ENCODE data around the gene GABRB1. TPM values are rescaled to one million over a fixed set of nuclear protein-coding genes. Genes with fewer than 3 reads are reported as not detected.

The GABRB1 gene
- total and polyA plus RNA-seq, 2 of the 8 experiments (the other 6 are each of a cell fraction or from before 2014, with no cell fraction given), result 0.22 to 0.38 TPM

GRCh38 chr4:47427935-47428334, 396.6 kb downstream of the GABRB1 start:
- Histone ChIP-seq H2BK15ac (ENCODE audit: low read length) (no peak overlapping the region), H3K79me2 (ENCODE audit: control insufficient read depth in 1 of 2, insufficient read depth in 2 of 2, low read length in 2 of 2) (no peaks in the 10 kb centered on the region), H3K9ac (replicated peaks in 1 of 4; ENCODE audit: extremely low read depth in 1 of 4, low read depth in 3 of 4, low read length in 3 of 4) (no peak overlapping the region), H3K27ac (ENCODE audit: low read depth, low read length) (no peak overlapping the region), H2BK12ac (ENCODE audit: low read depth, low read length) (no peak overlapping the region), H4K8ac (ENCODE audit: extremely low read depth, insufficient read depth, low read length) (no peak overlapping the region), H3K18ac (ENCODE audit: extremely low read depth, low read length) (no peak overlapping the region), H2BK20ac (ENCODE audit: low read length) (no peak overlapping the region), H3K4me3 (ENCODE audit: extremely low read depth in 1 of 4, insufficient read depth in 2 of 4, low read depth in 3 of 4, low read length in 4 of 4) (no peak overlapping the region), H3K4me1 (replicated peaks in 1 of 4; ENCODE audit: control insufficient read depth in 3 of 4, insufficient read depth in 4 of 4, low read length in 3 of 4) (no peaks in the 10 kb centered on the region), H2AK5ac (ENCODE audit: low read depth, low read length) (no peak overlapping the region), H2BK5ac (ENCODE audit: low read depth, low read length) (no peak overlapping the region), H3K9me3 (ENCODE audit: insufficient read depth in 2 of 2, low read depth in 1 of 2, low read length in 1 of 2) (no peaks in the 10 kb centered on the region), H3K79me1 (ENCODE audit: low read depth, low read length) (no peaks in the 10 kb centered on the region), H3K36me3 (ENCODE audit: control insufficient read depth in 2 of 4, insufficient read depth in 4 of 4, low read length in 3 of 4) (no peaks in the 10 kb centered on the region), H3K56ac (replicated peaks; ENCODE audit: insufficient read length, low read depth, low read length) (no peak overlapping the region), H2BK120ac (replicated peaks; ENCODE audit: low read depth, low read length) (no peak overlapping the region), H3K4ac (replicated peaks; ENCODE audit: insufficient read length, low read depth, low read length) (no peak overlapping the region), H3K27me3 (replicated peaks in 1 of 4; ENCODE audit: control insufficient read depth in 3 of 4, extremely low read depth in 1 of 4, insufficient read depth in 3 of 4, low read length in 3 of 4) (no peaks in the 10 kb centered on the region), H4K5ac (ENCODE audit: insufficient read length, low read depth, low read length) (no peak overlapping the region), H3K4me2 (ENCODE audit: insufficient read depth in 1 of 2, low read depth in 2 of 2, low read length in 2 of 2) (no peak overlapping the region), H4K91ac (replicated peaks; ENCODE audit: insufficient read length, low read length) (no peak overlapping the region), H2AFZ (ENCODE audit: low read length) (no peak overlapping the region), H4K20me1 (replicated peaks in 1 of 2; ENCODE audit: control insufficient read depth in 1 of 2, insufficient read depth in 2 of 2, low read length in 2 of 2) (no peaks in the 10 kb centered on the region), H3K14ac (ENCODE audit: insufficient read length) (no peak overlapping the region), H3K23ac (ENCODE audit: insufficient read length) (no peak overlapping the region), H3K23me2 (ENCODE audit: low read depth, low read length) (no peaks in the 10 kb centered on the region; the same call in 1 of the 2 replicates)
- POLR2A ChIA-PET (ENCODE audit: partially characterized antibody), result no interaction called here
- 95% methylated on average over 2 of the region's 2 CpGs; no CpG with 5 or more reads in 1 of the 2 experiments for WGBS, 2 experiments (ENCODE audit: extremely low coverage in 1 of 2, insufficient coverage in 1 of 2, insufficient read length in 1 of 2, insufficient replicate concordance in 2 of 2, low coverage in 1 of 2, low lambda C conversion rate in 2 of 2, missing lambda C conversion rate in 1 of 2)
- FAIRE-seq (no peak), DNase-seq (ENCODE audit: low read depth in 1 of 2, low spot score in 2 of 2) (no peak)
- CTCF ChIA-PET (ENCODE audit: partially characterized antibody), result no interaction called here
- TF ChIP-seq BCL11A (IDR thresholded peaks at IDR 0.05; ENCODE audit: low read depth in 2 of 2, low read length in 2 of 2), result no peak
- TF ChIP-seq CHD1 (IDR thresholded peaks at IDR 0.05; ENCODE audit: low read depth, low read length), result no peak

Measured in H1 (cell line).